A549 (cell line): Measurements from ENCODE around the gene FOXP3.

Source experiments
- BHLHE40 ChIP-seq: IDR thresholded peaks from 2 replicates; pipeline ENCODE4 v1.6.1; 2012; ENCODE audit warnings: low read depth, low read length, inconsistent platforms
- CHD2 ChIP-seq: fragments of 150-350 bp; IDR thresholded peaks from 2 replicates; pipeline ENCODE4 v1.6.1; 2014; ENCODE audit warnings: low read length; ENCODE audit not compliant: partially characterized antibody
- CTCF ChIP-seq: fragments of >200 bp; sonication (Bioruptor Twin); formaldehyde crosslinking; IDR thresholded peaks from 3 replicates; pipeline ENCODE4 v1.5.1; 2016
- MYC ChIP-seq: IDR thresholded peaks from 2 replicates; pipeline ENCODE4 v1.6.1; 2012; ENCODE audit warnings: mild to moderate bottlenecking, inconsistent platforms, low read length, improper control_type of control experiment, borderline replicate concordance
- PHF8 ChIP-seq: fragments of 200-600 bp; sonication (generic); IDR thresholded peaks from 2 replicates; pipeline ENCODE4 v1.6.1; 2016; ENCODE audit warnings: low read depth, mild to moderate bottlenecking, antibody characterized with exemption, moderate library complexity, borderline replicate concordance
- POLR2A ChIP-seq: IDR thresholded peaks from 2 replicates; pipeline ENCODE4 v1.6.1; 2012; ENCODE audit warnings: mild to moderate bottlenecking, low read length

- no peak for TF ChIP-seq POLR2A
- TF ChIP-seq PHF8 = no peak
- TF ChIP-seq CHD2 = no peak
- TF ChIP-seq MYC = no peak
- TF ChIP-seq CTCF = no peak
- TF ChIP-seq BHLHE40 = no peak
Measured at GRCh38 chrX:49290215-49290614, 25.7 kb upstream of the FOXP3 start.
